Astrocyte (in vitro differentiated cells and primary cell): ENCODE measurements around the gene COA1. TPM values are rescaled to one million over a fixed set of nuclear protein-coding genes. Genes with fewer than 3 reads are reported as not detected.

Experiments used
- DNase-seq: peaks from one replicate; pipeline ENCODE4 v3.0.0-alpha.2; 2010; ENCODE audit warnings: low read depth
- FAIRE-seq: peaks from 2 replicates; lab custom pipeline; 2011; peaks lifted over from hg19 to GRCh38; lab: Jason Lieb, UNC
- H2AFZ ChIP-seq: 2 replicates; pipeline ENCODE4 v1.6.0; 2012; ENCODE audit warnings: low read depth, low read length, inconsistent platforms
- H3K27ac ChIP-seq: 2 replicates; pipeline ENCODE4 v1.5.1; 2011; ENCODE audit warnings: low read depth, low read length, inconsistent platforms
- H3K27me3 ChIP-seq: 2 replicates; pipeline ENCODE4 v1.6.0; 2011; ENCODE audit warnings: low read length, inconsistent platforms; ENCODE audit not compliant: insufficient read depth
- H3K36me3 ChIP-seq: 2 replicates; pipeline ENCODE4 v1.5.1; 2011; ENCODE audit warnings: low read length, inconsistent platforms; ENCODE audit not compliant: insufficient read depth
- H3K4me1 ChIP-seq: 2 replicates; pipeline ENCODE4 v1.5.1; 2011; ENCODE audit warnings: low read length, inconsistent platforms; ENCODE audit not compliant: insufficient read depth
- H3K4me2 ChIP-seq: 2 replicates; pipeline ENCODE4 v1.6.0; 2012; ENCODE audit warnings: low read length, inconsistent platforms
- H3K4me3 ChIP-seq: 2 replicates; pipeline ENCODE4 v1.5.1; 2011; ENCODE audit warnings: low read depth, mild to moderate bottlenecking, low read length, inconsistent platforms; ENCODE audit not compliant: insufficient read depth
- H3K79me2 ChIP-seq: 2 replicates; pipeline ENCODE4 v1.6.0; 2012; ENCODE audit warnings: mild to moderate bottlenecking, low read length, inconsistent platforms; ENCODE audit not compliant: insufficient read depth
- H3K9ac ChIP-seq: 2 replicates; pipeline ENCODE4 v1.6.0; 2012; ENCODE audit warnings: mild to moderate bottlenecking, low read length, inconsistent platforms
- H3K9me3 ChIP-seq: 2 replicates; pipeline ENCODE4 v1.5.1; 2012; ENCODE audit warnings: low read depth, mild to moderate bottlenecking, low read length, inconsistent platforms; ENCODE audit not compliant: insufficient read depth
- H4K20me1 ChIP-seq: 2 replicates; pipeline ENCODE4 v1.6.0; 2012; ENCODE audit warnings: low read length, inconsistent platforms; ENCODE audit not compliant: insufficient read depth
- H3K27ac Mint-ChIP-seq: one replicate; pipeline ENCODE4 v1.8.0; 2021; ENCODE audit warnings: mild to moderate bottlenecking, mixed read lengths; ENCODE audit not compliant: unreplicated experiment
- H3K27me3 Mint-ChIP-seq: one replicate; pipeline ENCODE4 v1.8.0; 2021; ENCODE audit warnings: low read depth, mixed read lengths; ENCODE audit not compliant: unreplicated experiment
- H3K36me3 Mint-ChIP-seq: one replicate; pipeline ENCODE4 v1.8.0; 2021; ENCODE audit warnings: low read depth, mixed read lengths; ENCODE audit not compliant: unreplicated experiment
- H3K4me1 Mint-ChIP-seq: one replicate; pipeline ENCODE4 v1.8.0; 2021; ENCODE audit warnings: low read depth, mixed read lengths; ENCODE audit not compliant: unreplicated experiment
- H3K4me3 Mint-ChIP-seq: one replicate; pipeline ENCODE4 v1.8.0; 2021; ENCODE audit warnings: mild to moderate bottlenecking, moderate library complexity, mixed read lengths; ENCODE audit not compliant: unreplicated experiment
- H3K9me3 Mint-ChIP-seq: one replicate; pipeline ENCODE4 v1.8.0; 2021; ENCODE audit warnings: mild to moderate bottlenecking, mixed read lengths; ENCODE audit not compliant: unreplicated experiment
- EZH2 ChIP-seq: IDR thresholded peaks from 2 replicates; pipeline ENCODE4 v1.6.1; 2012; ENCODE audit warnings: mild to moderate bottlenecking, low read length, inconsistent platforms; ENCODE audit not compliant: insufficient read depth
- total RNA-seq: library from RNA; stranded (reverse); gene quantifications from 2 replicates; pipeline ENCODE4 v1.2.1, GENCODE V29; 2021
- TF ChIP-seq, protein P1 (sequence below): IDR thresholded peaks from 2 replicates; pipeline ENCODE4 v1.5.1; 2011; ENCODE audit warnings: low read depth, mild to moderate bottlenecking, inconsistent platforms, low read length, moderate library complexity; ENCODE audit not compliant: insufficient read depth

Gene COA1
- total RNA-seq, 1 donor from 2014 or later: 47.0 TPM

DNA sequence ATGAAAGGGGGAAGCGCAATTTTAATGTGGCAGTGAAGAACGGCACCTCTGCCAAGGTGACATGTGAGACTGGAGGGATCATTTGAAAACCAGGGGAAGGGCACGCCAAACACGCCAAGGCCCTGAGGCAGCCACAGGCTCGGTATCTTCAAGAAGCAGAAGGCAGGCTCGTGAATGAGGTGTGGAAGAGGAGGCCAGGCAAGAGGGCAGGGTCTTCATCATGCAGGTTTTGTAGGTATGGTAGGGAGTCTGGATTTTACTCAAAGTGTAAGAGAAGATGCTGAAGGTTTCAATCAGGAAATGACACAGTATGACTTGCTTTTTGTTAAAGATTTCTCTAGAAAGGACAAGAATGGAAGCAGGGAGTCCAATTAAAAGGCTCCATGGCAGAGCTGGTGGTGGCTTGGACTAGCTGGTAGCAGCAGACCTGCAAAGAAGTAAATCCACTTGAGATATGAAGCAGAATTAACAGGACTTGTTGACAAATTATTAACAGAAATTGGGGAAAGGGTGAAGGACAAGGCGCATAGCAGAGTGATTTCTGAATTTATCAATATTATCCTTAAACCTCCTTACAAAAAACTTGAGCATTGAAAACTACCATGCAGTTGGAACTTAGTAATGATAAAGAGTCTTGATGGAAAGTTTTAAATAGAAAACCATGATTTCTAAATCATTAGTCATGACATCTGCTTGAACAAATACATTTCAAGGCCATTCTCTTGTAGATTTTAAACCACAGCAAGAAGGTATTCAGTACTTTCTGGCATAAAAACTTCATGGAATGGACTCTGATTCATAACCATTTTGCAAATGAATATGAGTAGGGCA is 70.4 kb downstream of the COA1 start:
- Histone ChIP-seq H3K4me3 (peak overlapping the region; percentile 26), H3K4me2 (peak overlapping the region; percentile 77), H3K36me3 (no peaks in the 10 kb centered on the region), H3K27ac (peak overlapping the region; percentile 88), H3K4me1 (peaks cover 16% of the 10 kb centered on the region), H3K9me3 (no peaks in the 10 kb centered on the region), H3K9ac (peak overlapping the region; percentile 49), H2AFZ (no peak overlapping the region), H3K79me2 (peaks cover 51% of the 10 kb centered on the region), H3K27me3 (no peaks in the 10 kb centered on the region), H4K20me1 (no peaks in the 10 kb centered on the region)
- DNase-seq (peak; percentile 98), FAIRE-seq (peak; percentile 86)
- Mint-ChIP-seq H3K36me3 (peaks cover 4% of the 10 kb centered on the region), H3K9me3 (no peaks in the 10 kb centered on the region), H3K27me3 (no peaks in the 10 kb centered on the region), H3K4me3 (peak overlapping the region; percentile 29), H3K4me1 (peaks cover 17% of the 10 kb centered on the region), H3K27ac (peak overlapping the region; percentile 89)
- no peak for TF ChIP-seq EZH2
- TF ChIP-seq, protein P1, sequence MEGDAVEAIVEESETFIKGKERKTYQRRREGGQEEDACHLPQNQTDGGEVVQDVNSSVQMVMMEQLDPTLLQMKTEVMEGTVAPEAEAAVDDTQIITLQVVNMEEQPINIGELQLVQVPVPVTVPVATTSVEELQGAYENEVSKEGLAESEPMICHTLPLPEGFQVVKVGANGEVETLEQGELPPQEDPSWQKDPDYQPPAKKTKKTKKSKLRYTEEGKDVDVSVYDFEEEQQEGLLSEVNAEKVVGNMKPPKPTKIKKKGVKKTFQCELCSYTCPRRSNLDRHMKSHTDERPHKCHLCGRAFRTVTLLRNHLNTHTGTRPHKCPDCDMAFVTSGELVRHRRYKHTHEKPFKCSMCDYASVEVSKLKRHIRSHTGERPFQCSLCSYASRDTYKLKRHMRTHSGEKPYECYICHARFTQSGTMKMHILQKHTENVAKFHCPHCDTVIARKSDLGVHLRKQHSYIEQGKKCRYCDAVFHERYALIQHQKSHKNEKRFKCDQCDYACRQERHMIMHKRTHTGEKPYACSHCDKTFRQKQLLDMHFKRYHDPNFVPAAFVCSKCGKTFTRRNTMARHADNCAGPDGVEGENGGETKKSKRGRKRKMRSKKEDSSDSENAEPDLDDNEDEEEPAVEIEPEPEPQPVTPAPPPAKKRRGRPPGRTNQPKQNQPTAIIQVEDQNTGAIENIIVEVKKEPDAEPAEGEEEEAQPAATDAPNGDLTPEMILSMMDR: no peak

DNA sequence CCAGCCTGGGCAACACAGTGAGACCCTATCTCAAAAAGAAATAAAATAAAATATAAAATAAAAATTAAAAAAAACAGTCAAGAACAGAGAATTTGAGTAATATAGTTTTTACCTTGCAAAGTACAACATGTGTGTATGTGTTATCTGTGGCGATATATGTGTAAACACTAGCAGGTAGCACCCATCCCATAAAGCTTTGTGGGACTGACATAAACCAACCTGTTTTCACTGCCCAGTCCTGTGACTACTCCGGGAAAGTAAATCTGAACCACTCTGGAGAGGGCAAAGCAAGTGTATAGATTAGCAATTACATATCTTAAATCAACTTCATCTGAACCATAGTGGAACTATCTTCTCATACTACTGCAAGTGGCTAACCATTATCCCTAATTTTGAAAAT is 72.3 kb downstream of the COA1 start:
- Histone ChIP-seq H3K4me2 (no peak overlapping the region), H3K27me3 (no peaks in the 10 kb centered on the region), H3K27ac (no peak overlapping the region), H3K4me3 (no peak overlapping the region), H2AFZ (no peak overlapping the region), H3K9me3 (no peaks in the 10 kb centered on the region), H3K4me1 (peaks cover 18% of the 10 kb centered on the region), H4K20me1 (no peaks in the 10 kb centered on the region), H3K36me3 (no peaks in the 10 kb centered on the region), H3K9ac (no peak overlapping the region), H3K79me2 (peaks cover 52% of the 10 kb centered on the region)
- Mint-ChIP-seq H3K4me1 (peaks cover 18% of the 10 kb centered on the region), H3K36me3 (peaks cover 5% of the 10 kb centered on the region), H3K9me3 (no peaks in the 10 kb centered on the region), H3K4me3 (no peak overlapping the region), H3K27ac (no peak overlapping the region), H3K27me3 (no peaks in the 10 kb centered on the region)
- FAIRE-seq (no peak), DNase-seq (no peak)
- TF ChIP-seq EZH2: no peak
- TF ChIP-seq, protein P1: no peak

DNA sequence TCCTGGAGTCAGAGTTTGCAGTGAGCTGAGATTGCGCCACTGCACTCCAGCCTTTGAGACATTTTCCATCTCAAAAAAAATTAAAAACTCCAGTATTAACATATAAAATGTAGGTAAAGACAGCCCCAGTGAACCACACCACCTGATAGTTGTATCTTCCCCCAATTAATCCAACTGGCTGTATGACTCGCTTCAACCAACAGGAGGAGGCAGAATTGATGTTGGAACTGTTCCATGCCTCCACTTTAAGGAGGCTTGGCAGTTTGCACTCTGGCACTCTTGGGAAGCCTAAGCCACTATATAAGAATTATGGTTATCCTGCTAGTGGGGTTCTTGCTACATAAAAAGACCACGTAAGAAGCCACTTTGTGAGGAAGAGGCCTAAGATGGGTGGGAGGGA is 73.7 kb downstream of the COA1 start:
- Histone ChIP-seq H3K79me2 (peaks cover 49% of the 10 kb centered on the region), H3K4me3 (no peak overlapping the region), H4K20me1 (no peaks in the 10 kb centered on the region), H3K9ac (no peak overlapping the region), H3K4me1 (peaks cover 32% of the 10 kb centered on the region), H3K36me3 (no peaks in the 10 kb centered on the region), H2AFZ (no peak overlapping the region), H3K27ac (no peak overlapping the region), H3K27me3 (no peaks in the 10 kb centered on the region), H3K9me3 (no peaks in the 10 kb centered on the region), H3K4me2 (no peak overlapping the region)
- DNase-seq (no peak), FAIRE-seq (no peak)
- Mint-ChIP-seq H3K4me3 (no peak overlapping the region), H3K27me3 (no peaks in the 10 kb centered on the region), H3K4me1 (peaks cover 25% of the 10 kb centered on the region), H3K36me3 (peaks cover 5% of the 10 kb centered on the region), H3K9me3 (no peaks in the 10 kb centered on the region), H3K27ac (no peak overlapping the region)
- TF ChIP-seq, protein P1: no peak
- TF ChIP-seq EZH2: no peak
